GM12873 (cell line): ENCODE data around the gene SIN3A.

Experiments
- TF ChIP-seq, protein P1 (sequence below): IDR thresholded peaks from 2 replicates; pipeline ENCODE4 v1.5.1; 2012; ENCODE audit warnings: low read depth, mild to moderate bottlenecking, moderate library complexity, low read length, control low read depth; ENCODE audit not compliant: insufficient read depth; ENCODE audit errors: missing control alignments

Gene SIN3A

DNA sequence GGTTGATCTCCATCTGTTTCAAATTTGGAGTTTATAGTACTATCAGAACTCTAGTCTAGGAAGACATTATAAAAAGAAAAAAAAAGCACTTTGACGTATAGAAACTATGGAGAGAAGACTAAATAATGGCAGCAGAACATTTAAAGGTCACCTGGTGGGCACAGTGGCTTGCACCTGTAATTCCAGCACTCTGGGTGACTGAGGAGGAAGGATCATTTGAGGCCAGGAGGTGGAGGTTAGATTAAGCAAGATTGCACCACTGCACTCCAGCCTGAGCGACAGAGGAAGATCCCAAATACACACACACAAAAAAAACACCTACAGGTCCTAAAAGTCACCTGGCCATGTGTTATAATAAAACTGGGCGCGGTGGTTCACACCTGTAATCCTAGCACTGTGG, 13.8 kb downstream of the SIN3A start:
- TF ChIP-seq, protein P1, sequence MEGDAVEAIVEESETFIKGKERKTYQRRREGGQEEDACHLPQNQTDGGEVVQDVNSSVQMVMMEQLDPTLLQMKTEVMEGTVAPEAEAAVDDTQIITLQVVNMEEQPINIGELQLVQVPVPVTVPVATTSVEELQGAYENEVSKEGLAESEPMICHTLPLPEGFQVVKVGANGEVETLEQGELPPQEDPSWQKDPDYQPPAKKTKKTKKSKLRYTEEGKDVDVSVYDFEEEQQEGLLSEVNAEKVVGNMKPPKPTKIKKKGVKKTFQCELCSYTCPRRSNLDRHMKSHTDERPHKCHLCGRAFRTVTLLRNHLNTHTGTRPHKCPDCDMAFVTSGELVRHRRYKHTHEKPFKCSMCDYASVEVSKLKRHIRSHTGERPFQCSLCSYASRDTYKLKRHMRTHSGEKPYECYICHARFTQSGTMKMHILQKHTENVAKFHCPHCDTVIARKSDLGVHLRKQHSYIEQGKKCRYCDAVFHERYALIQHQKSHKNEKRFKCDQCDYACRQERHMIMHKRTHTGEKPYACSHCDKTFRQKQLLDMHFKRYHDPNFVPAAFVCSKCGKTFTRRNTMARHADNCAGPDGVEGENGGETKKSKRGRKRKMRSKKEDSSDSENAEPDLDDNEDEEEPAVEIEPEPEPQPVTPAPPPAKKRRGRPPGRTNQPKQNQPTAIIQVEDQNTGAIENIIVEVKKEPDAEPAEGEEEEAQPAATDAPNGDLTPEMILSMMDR: no peak

DNA sequence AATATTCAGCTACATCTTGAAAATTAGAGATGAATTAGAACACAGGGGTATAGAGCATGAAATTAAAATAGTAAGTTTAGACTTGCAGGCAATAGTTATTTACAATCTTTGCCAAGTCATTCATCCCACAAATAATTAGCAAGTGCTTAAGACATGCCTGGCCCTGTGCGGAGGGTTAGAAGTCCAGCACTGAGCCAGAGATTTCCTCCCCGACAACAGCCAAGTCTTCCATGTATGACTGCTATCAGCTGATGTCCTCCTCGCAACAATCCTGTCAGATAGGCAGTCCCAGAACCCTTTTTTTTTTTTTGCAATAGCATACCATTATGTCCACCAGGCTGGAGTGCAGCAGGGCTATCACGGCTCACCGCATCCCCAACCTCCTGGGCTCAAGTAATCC, 14.6 kb downstream of the SIN3A start:
- TF ChIP-seq, protein P1: no peak

DNA sequence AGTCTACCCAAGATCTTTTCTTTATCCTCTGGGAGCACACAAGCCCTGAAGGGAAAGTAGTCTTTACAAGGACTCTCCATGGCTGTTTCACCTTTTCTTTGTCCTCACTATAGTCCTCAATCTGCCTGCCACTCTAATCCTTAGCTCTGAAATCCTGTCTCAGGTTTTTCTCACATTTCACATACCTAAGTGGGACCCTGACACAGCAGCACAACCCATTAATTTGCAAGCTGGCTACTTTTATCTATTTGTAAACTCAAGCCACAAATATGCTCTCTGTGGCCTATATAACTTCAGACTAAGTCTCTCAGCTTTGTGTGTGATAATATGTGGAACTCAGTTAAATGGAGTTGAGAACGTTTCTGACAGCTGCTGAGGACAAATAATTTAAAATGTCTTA, 19.8 kb downstream of the SIN3A start:
- TF ChIP-seq, protein P1: no peak

- TF ChIP-seq, protein P1: no peak
Measured at GRCh38 chr15:75431270-75431669, 20.2 kb downstream of the SIN3A start.

DNA sequence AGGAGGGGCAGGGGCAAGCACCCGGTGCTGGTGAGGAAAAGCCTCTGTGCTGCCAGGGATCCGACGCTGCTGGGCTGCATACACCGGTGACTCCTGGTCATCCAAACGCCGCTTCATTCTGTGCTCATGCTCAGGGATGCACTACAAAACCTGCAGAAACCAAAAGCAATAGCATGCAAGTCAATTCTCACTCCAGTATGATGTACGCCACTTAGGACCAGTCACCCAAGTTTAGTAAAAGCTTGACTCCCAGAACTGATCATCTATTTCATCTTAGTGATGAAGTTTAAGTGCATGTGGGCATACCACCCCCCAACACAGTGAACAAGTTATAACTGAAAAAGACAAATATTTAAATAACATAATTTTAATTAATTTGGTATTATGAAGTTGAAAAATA, 21.2 kb downstream of the SIN3A start:
- TF ChIP-seq, protein P1: no peak

- TF ChIP-seq, protein P1: no peak
Measured at GRCh38 chr15:75428152-75428551, 23.3 kb downstream of the SIN3A start.

DNA sequence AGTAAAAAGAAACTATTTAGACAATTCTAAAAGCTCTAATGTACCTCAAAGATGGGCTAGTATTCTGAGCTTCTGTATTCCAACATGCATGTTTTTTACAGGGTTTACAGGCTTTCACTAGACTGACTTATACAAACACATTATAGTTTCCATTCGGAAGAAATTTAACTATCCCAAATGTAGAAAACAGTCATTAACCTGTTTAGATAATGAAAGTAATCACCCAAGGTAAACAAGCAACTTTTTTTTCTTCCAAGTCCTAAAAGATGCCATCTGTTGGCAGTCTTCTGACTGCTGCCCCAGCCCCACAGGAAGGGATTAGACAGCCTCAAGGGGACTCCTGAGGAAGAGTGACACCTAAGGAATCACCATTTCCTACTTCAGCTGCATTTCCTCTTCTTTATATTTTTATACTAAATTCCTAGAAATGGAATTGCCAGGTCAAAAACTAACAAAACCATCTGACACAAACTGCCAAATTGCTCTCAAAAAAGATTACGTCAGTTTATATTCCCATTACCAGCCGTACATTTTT, 25.5 kb downstream of the SIN3A start:
- TF ChIP-seq, protein P1: no peak
